Activated CD4-positive, alpha-beta T cell treated with anti-CD3 and anti-CD28 coated beads, Interleukin-2, Interleukin-6, amounts not matched to agents 100 ng/mL and 50 ng/mL, durations not matched to agents 16 hours and 8 hours (primary cell): ENCODE measurements around the gene NOVA2.

Source experiments
- DNase-seq: peaks from one replicate; pipeline ENCODE4 v3.0.0-alpha.2; 2020

Gene NOVA2

GRCh38 chr19:45960595-45961235, 12.9 kb downstream of the NOVA2 start:
- no peak for DNase-seq

GRCh38 chr19:45959517-45960025, 14.1 kb downstream of the NOVA2 start:
- DNase-seq, result no peak

GRCh38 chr19:45958769-45959516, 14.7 kb downstream of the NOVA2 start:
- no peak for DNase-seq

GRCh38 chr19:45958320-45958719, 15.3 kb downstream of the NOVA2 start:
- no peak for DNase-seq

GRCh38 chr19:45955905-45956608, 17.6 kb downstream of the NOVA2 start:
- no peak for DNase-seq

- DNase-seq, result no peak
Observed at GRCh38 chr19:45954156-45954555, 19.5 kb downstream of the NOVA2 start.

GRCh38 chr19:45953676-45954075, 20.0 kb downstream of the NOVA2 start:
- no peak for DNase-seq

- peak; percentile 40 for DNase-seq
Observed at GRCh38 chr19:45952686-45953505, 20.8 kb downstream of the NOVA2 start.

- DNase-seq, result no peak
Observed at GRCh38 chr19:45952341-45952685, 21.4 kb downstream of the NOVA2 start.

GRCh38 chr19:45947926-45948325, 25.7 kb downstream of the NOVA2 start:
- no peak for DNase-seq

GRCh38 chr19:45940515-45940805, 33.2 kb downstream of the NOVA2 start:
- no peak for DNase-seq

GRCh38 chr19:45939792-45940514, 33.7 kb downstream of the NOVA2 start:
- DNase-seq, result no peak

GRCh38 chr19:45938733-45939319, 34.8 kb downstream of the NOVA2 start:
- peak; percentile 16 for DNase-seq

- DNase-seq, result no peak
Observed at GRCh38 chr19:45935267-45935666, 38.4 kb downstream of the NOVA2 start.

GRCh38 chr19:45934551-45935230, 39.0 kb downstream of the NOVA2 start:
- DNase-seq, result no peak

- no peak for DNase-seq
Observed at GRCh38 chr19:45933759-45934158, 39.9 kb downstream of the NOVA2 start.

- DNase-seq, result no peak
Observed at GRCh38 chr19:45931055-45931454, 42.6 kb downstream of the NOVA2 start.

- DNase-seq, result no peak
Observed at GRCh38 chr19:45929247-45929646, 44.4 kb downstream of the NOVA2 start.

GRCh38 chr19:45927565-45928261, 46.0 kb downstream of the NOVA2 start:
- DNase-seq, result peak; percentile 95

GRCh38 chr19:45924891-45925447, 48.7 kb downstream of the NOVA2 start:
- no peak for DNase-seq
